Spleen (tissue), 11 donors: ENCODE measurements around the gene EGFLAM. TPM values are rescaled to one million over a fixed set of nuclear protein-coding genes. Genes with fewer than 3 reads are reported as not detected.

ENCODE experiments used
- DNase-seq: peaks from one replicate; pipeline ENCODE4 v3.0.0-alpha.2; 2020
- H3K27ac ChIP-seq, 8 donors: fragments of 200-600 bp; sonication (generic) in 7 of 8; 1 replicate in 4 of 8; 2 replicates in 4 of 8; pipeline versions ENCODE4 v1.5.0 to v1.8.0; 2016 to 2021; ENCODE audit warnings: inconsistent platforms in 4 of 8, mild to moderate bottlenecking in 4 of 8, moderate library complexity in 1 of 8
- H3K27me3 ChIP-seq, 7 donors: fragments of 200-600 bp; sonication (generic) in 6 of 7; replicated peaks in 1 of 7; 1 replicate in 4 of 7; 2 replicates in 3 of 7; pipeline versions ENCODE4 v1.5.0 to v1.8.0; 2016 to 2021; ENCODE audit warnings: inconsistent platforms in 3 of 7, mild to moderate bottlenecking in 1 of 7
- H3K36me3 ChIP-seq, 6 donors: fragments of 200-600 bp; sonication (generic) in 5 of 6; 1 replicate in 4 of 6; 2 replicates in 2 of 6; pipeline versions ENCODE4 v1.5.0 to v1.8.0; 2016 to 2021; ENCODE audit warnings: inconsistent platforms in 2 of 6
- H3K4me1 ChIP-seq, 6 donors: fragments of 200-600 bp; sonication (generic) in 5 of 6; 1 replicate in 3 of 6; 2 replicates in 3 of 6; pipeline versions ENCODE4 v1.5.0 to v1.8.0; 2016 to 2021; ENCODE audit warnings: inconsistent platforms in 3 of 6
- H3K4me3 ChIP-seq, 8 donors: fragments of 200-600 bp; sonication (generic) in 7 of 8; 1 replicate in 4 of 8; 2 replicates in 4 of 8; pipeline versions ENCODE4 v1.5.0 to v1.8.0; 2016 to 2021; ENCODE audit warnings: inconsistent platforms in 4 of 8, mild to moderate bottlenecking in 4 of 8, moderate library complexity in 2 of 8
- H3K9me3 ChIP-seq, 8 donors: fragments of 200-600 bp; sonication (generic) in 7 of 8; 1 replicate in 4 of 8; 2 replicates in 4 of 8; pipeline versions ENCODE4 v1.5.0 to v1.8.0; 2016 to 2021; ENCODE audit warnings: inconsistent platforms in 4 of 8
- POLR2A ChIP-seq, 3 donors: fragments of 450-650 bp; IDR thresholded peaks; one replicate each; pipeline ENCODE4 v1.5.1; 2017; ENCODE audit warnings: antibody characterized with exemption in 3 of 3, mild to moderate bottlenecking in 1 of 3
- POLR2AphosphoS5 ChIP-seq, 3 donors: sonication (generic); formaldehyde crosslinking; IDR thresholded peaks; one replicate each; pipeline ENCODE4 v1.5.1; 2017; ENCODE audit warnings: antibody characterized with exemption in 3 of 3
- WGBS, 5 donors: extraction: QIAGEN DNeasy Blood & Tissue Kit in 3 of 5; methylation state at CpG; one replicate each; pipeline versions ENCODE4 v1.1.5 to v1.1.7; 2013 to 2018; 5-methylcytosine and 5-hydroxymethylcytosine counted together
- intact Hi-C: fragments of 100-400 bp; cut with DNase I; formaldehyde crosslinking; loops from one replicate; pipeline ENCODE4 v1.15.0; 2023; ENCODE audit warnings: low total_unique reads
- polyA plus RNA-seq, 3 donors: library from polyadenylated mRNA; stranded (reverse); fragments of 200-250 nt; gene quantifications; one replicate each; pipeline ENCODE4 v1.2.1, GENCODE V29; 2013
- total RNA-seq, 7 donors: library from RNA; depleted of rRNA in 3 of 7; stranded (reverse); fragments of >200 nt in 3 of 7; fragmentation: NEBNext Ultra II Directional in 4 of 7; extraction: Animal tissue kit (Norgen Biotek cat#: 25700) in 4 of 7; gene quantifications; one replicate each; pipeline versions ENCODE4 v1.1.0 to v1.2.1, GENCODE V29; 2016 to 2021
- TF ChIP-seq, protein P1 (sequence below), 11 experiments: fragments of 200-600 bp in 7 of 11; fragments of 450-650 bp in 4 of 11; sonication (generic) in 4 of 11; IDR thresholded peaks in 8 of 11; conservative IDR thresholded peaks in 3 of 11; 1 replicate in 7 of 11; 2 replicates in 4 of 11; pipeline versions ENCODE4 v1.4.0 to v1.8.0; 2016 to 2021; ENCODE audit warnings: antibody characterized with exemption in 11 of 11, inconsistent platforms in 4 of 11, mild to moderate bottlenecking in 1 of 11
- donor health status: healthy with polysubstance abuse.
- donor health status: DM: no; HTN: no; CAD: no; lungs with moderate emphysema.
- donor health status: DM: no; HTN: no; CAD: no.
- donor health status: Bipolar disorder and iron deficiency.
- donor health status: healthy.
- donor health status: DM: no; HTN: no; CAD: no.
- donor health status: DM: yes; HTN: yes; CAD: no.

Gene EGFLAM
- total and polyA plus RNA-seq, 10 donors: 6.0 to 16.8 (median 10.9) TPM

DNA sequence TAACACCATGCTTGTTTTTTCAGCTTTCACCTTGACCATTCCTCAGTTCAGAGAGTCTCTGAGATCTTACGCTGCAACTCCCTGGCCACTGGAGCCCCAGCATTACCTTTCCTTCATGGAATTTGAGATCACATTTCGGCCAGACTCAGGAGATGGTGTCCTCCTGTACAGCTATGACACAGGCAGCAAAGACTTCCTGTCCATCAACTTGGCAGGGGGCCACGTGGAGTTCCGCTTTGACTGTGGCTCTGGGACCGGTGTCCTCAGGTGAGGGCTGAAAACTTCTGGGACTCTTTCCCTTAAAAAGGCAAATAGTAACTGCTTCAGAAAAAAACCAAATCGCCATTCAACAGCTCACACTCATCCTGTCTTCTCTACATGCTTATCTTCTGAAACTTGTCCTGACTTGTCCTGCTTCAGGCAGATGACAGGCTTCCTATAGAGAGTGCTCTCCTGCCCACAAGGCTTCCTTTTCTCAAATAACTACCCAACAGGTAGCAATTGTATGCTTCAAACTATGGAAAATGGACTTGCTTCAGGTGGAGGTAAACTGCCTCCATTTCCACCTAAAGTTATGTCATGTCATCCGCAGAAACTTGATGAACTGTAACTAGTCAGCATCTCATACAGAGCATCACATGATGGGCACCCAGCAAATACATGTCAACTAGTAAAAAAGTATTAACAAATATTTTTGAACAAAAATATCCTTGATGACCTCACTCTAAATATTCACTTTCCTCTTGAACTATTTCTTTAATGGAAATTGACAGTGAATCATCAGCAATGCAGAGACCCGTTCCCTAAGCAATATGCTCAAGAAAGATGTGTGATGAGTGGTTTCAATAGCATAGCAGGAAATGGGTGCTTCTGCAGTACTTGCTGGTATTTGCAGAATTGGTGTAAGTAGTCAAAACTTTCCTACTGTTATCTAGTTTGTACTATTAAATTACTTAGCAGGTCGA, 168.9 kb downstream of the EGFLAM start:
- H3K27me3 ChIP-seq: peaks cover 0 to 30% (median 0%) of the 10 kb centered on the region in 7 donors
- H3K27ac ChIP-seq: no peak overlapping the region
- no peak for TF ChIP-seq POLR2A (IDR thresholded peaks at IDR 0.05)
- TF ChIP-seq, protein P1, sequence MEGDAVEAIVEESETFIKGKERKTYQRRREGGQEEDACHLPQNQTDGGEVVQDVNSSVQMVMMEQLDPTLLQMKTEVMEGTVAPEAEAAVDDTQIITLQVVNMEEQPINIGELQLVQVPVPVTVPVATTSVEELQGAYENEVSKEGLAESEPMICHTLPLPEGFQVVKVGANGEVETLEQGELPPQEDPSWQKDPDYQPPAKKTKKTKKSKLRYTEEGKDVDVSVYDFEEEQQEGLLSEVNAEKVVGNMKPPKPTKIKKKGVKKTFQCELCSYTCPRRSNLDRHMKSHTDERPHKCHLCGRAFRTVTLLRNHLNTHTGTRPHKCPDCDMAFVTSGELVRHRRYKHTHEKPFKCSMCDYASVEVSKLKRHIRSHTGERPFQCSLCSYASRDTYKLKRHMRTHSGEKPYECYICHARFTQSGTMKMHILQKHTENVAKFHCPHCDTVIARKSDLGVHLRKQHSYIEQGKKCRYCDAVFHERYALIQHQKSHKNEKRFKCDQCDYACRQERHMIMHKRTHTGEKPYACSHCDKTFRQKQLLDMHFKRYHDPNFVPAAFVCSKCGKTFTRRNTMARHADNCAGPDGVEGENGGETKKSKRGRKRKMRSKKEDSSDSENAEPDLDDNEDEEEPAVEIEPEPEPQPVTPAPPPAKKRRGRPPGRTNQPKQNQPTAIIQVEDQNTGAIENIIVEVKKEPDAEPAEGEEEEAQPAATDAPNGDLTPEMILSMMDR (IDR thresholded peaks at IDR 0.05 in 8 of 11, conservative IDR thresholded peaks at IDR 0.05 in 3 of 11): no peak
- no peak for TF ChIP-seq POLR2AphosphoS5 (IDR thresholded peaks at IDR 0.05)
- H3K4me3 ChIP-seq: no peak overlapping the region
- H3K9me3 ChIP-seq: no peaks in the 10 kb centered on the region
- intact Hi-C loops: no loop called here
- H3K36me3 ChIP-seq: no peaks in the 10 kb centered on the region
- WGBS, 5 donors: 75 to 79% (median 78%) methylated on average over 9 of the region's 9 CpGs
- H3K4me1 ChIP-seq: no peaks in the 10 kb centered on the region
- DNase-seq: no peak

DNA sequence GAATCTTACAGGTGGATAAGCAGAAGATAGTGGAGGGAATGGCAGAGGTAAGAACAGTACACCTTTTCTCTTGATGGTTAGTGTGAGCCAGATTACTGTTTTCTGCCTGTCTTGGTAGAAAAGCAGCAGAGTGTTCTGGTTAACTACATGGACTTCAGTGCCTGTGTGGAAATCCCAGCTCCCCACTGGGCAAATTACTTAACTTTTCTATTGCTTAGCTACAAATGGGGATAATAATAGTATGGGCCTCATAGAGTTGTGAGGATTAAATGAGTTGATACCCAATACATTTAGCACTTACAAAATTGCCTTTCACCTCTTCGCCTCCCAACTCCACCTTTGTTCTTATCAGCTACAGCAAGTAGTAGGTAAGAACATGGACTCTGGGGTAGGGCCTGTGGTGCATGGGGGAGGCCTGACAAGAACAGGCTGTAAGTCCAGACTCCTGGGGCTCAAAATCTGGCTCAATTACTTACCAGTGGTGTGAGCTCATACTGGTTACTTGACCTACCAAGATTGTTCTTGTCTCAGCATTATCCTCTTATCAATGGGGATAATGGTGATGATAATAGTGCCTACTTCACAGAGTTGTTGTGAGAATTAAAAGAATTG, 173.0 kb downstream of the EGFLAM start:
- peaks cover 0 to 52% (median 0%) of the 10 kb centered on the region in 7 donors for H3K27me3 ChIP-seq
- no peaks in the 10 kb centered on the region for H3K36me3 ChIP-seq
- WGBS, 5 donors: 93 to 100% (median 100%) methylated on average over 1 of the region's 1 CpG
- TF ChIP-seq POLR2A (IDR thresholded peaks at IDR 0.05) (no peak), POLR2AphosphoS5 (IDR thresholded peaks at IDR 0.05) (no peak)
- TF ChIP-seq, protein P1 (IDR thresholded peaks at IDR 0.05 in 8 of 11, conservative IDR thresholded peaks at IDR 0.05 in 3 of 11): no peak
- no peak for DNase-seq
- H3K27ac ChIP-seq: no peak overlapping the region
- H3K4me3 ChIP-seq: no peak overlapping the region
- no peaks in the 10 kb centered on the region for H3K9me3 ChIP-seq
- intact Hi-C loops: loop anchor here (10.0 kb wide), 1 partner anchor 493 kb away; no protein-coding TSS in a partner anchor
- H3K4me1 ChIP-seq: peaks cover 0 to 22% (median 10%) of the 10 kb centered on the region in 6 donors

DNA sequence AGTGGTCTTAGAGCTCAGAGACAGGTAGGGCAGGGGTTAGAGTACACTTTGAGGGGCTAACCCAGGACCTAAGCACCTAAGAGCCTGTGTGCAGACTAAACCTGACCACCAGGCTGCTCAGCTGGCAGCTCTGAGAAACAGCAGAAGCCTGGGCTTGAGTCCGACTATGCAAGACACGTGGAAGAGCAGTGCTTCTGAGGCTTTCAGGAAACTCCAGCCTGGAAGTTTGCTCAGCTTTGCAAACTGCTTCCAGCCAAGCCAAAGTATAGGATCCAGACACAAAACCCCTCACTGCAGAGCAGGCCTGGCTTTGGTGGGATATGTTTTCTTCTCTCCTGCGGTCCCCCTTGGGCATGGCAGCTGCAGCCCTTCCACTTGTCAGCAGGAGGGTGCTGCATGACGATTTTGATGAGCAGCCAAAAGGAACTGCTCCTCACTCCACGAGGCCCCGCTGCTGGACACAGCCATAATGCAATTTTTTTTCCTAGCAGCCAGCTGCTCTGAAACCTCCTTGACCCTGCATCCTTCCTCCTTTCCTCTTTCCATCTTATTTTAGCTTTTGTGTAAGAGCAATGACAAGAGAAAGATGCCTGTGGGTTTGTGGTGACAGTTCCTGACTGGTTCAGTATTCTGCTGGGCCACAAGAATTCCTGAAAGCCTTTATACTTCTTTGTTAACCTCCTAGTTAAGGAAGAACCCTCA, 175.0 kb downstream of the EGFLAM start:
- Histone ChIP-seq H3K36me3 (no peaks in the 10 kb centered on the region), H3K4me1 (peaks cover 0 to 32% (median 13%) of the 10 kb centered on the region in 6 donors), H3K4me3 (no peak overlapping the region), H3K27ac (peak overlapping the region in 7 of 8 donors; percentile 9 to 59 (median 54)), H3K9me3 (no peaks in the 10 kb centered on the region), H3K27me3 (peaks cover 0 to 65% (median 0%) of the 10 kb centered on the region in 7 donors)
- DNase-seq: no peak
- TF ChIP-seq POLR2A (IDR thresholded peaks at IDR 0.05) (no peak), POLR2AphosphoS5 (IDR thresholded peaks at IDR 0.05) (peak in 2 of 3 donors; percentile 55 to 63)
- TF ChIP-seq, protein P1 (IDR thresholded peaks at IDR 0.05 in 8 of 11, conservative IDR thresholded peaks at IDR 0.05 in 3 of 11): peak in 2 of 11 experiments; percentile 6 to 11
- WGBS, 5 donors: 11 to 20% (median 16%) methylated on average over 6 of the region's 6 CpGs
- intact Hi-C loops: loop anchor here (10.0 kb wide), 1 partner anchor 491 kb away; no protein-coding TSS in a partner anchor
